ENCODE data around the gene MEI1. TPM values are rescaled to one million over a fixed set of nuclear protein-coding genes. Genes with fewer than 3 reads are reported as not detected.
A peak's percentile ranks its signal among the peaks of the same experiment; 100 is the strongest.

The MEI1 gene
- total RNA-seq, 1 experiment from 2014 or later, result 0.61 TPM

DNA sequence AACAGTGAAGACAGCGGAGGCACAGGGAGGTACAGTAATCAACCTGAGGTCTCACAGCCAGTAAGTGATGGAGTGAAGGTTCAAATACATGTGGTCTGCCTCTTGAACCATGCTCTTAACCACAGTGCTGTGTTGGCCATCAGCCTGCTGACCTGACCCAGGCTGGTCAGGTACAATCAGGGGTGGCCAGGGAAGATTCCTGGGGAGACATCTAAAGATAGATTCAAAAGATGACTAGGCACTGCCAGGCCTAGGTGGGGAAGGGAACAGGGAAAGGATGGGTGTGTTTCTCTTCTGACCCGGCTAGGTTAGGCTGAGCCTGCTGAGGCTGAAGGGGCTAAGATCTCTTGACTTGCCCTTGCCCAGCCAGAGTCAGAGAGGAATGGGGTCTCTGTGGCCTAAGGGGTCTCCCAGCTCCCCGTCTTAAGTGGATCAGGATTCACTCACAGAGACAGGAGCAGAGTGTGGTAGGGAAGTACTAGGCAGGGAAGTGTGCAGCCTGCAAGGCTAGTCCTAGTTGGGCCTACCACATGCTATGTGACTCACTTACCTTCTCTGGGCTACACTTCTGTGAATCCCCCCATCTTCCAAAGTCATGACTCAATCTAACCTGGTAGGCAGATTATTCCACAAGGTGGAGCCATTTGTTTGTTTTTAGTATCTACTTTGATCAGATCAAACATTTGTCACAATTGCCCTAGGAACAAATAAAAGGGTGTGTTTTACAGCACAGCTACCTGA lies 123.2 kb downstream of the MEI1 start:
- no peak overlapping the region for H2AFZ ChIP-seq
- H3K79me2 ChIP-seq (ENCODE audit: low read depth), result no peaks in the 10 kb centered on the region
- no peak overlapping the region for H3K4me3 ChIP-seq
- no peaks in the 10 kb centered on the region for H3K36me3 ChIP-seq (ENCODE audit: low read depth)
- TF ChIP-seq, protein P1, sequence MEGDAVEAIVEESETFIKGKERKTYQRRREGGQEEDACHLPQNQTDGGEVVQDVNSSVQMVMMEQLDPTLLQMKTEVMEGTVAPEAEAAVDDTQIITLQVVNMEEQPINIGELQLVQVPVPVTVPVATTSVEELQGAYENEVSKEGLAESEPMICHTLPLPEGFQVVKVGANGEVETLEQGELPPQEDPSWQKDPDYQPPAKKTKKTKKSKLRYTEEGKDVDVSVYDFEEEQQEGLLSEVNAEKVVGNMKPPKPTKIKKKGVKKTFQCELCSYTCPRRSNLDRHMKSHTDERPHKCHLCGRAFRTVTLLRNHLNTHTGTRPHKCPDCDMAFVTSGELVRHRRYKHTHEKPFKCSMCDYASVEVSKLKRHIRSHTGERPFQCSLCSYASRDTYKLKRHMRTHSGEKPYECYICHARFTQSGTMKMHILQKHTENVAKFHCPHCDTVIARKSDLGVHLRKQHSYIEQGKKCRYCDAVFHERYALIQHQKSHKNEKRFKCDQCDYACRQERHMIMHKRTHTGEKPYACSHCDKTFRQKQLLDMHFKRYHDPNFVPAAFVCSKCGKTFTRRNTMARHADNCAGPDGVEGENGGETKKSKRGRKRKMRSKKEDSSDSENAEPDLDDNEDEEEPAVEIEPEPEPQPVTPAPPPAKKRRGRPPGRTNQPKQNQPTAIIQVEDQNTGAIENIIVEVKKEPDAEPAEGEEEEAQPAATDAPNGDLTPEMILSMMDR (conservative IDR thresholded peaks at IDR 0.05), result peak; percentile 90
- TF ChIP-seq EZH2 (IDR thresholded peaks at IDR 0.05; ENCODE audit: low read depth), result no peak
- H3K27ac ChIP-seq, result no peak overlapping the region
- intact Hi-C loops (cut with micrococcal nuclease; ENCODE audit: unreplicated experiment), result loop anchor here (1.0 to 5.0 kb wide), 4 partner anchors 35 to 125 kb away; partner anchors contain the start of gene MEI1
- no peaks in the 10 kb centered on the region for H3K9me3 ChIP-seq (ENCODE audit: insufficient read depth, low read depth)
- H3K4me1 ChIP-seq (replicated peaks; ENCODE audit: insufficient read depth), result peaks cover 9% of the 10 kb centered on the region
- H3K9me2 ChIP-seq (ENCODE audit: insufficient read depth), result no peaks in the 10 kb centered on the region
- no TSS peak for BruUV-seq (replicated peaks)
- ChIA-PET POLR2A (ENCODE audit: unreplicated experiment) (no interaction called here), CTCF (interaction anchor here (0.6 to 0.9 kb wide), 3 partner anchors 35 to 437 kb away, joined by 3 to 9 read pairs (median 8); no protein-coding TSS in a partner anchor)
- H3F3A ChIP-seq (ENCODE audit: insufficient read depth, low read depth), result peaks cover 18% of the 10 kb centered on the region; the same call in 1 of the 2 replicates
- peak in 1 of 2 experiments; percentile 90 for DNase-seq
- no peaks in the 10 kb centered on the region for H3K27me3 ChIP-seq (ENCODE audit: insufficient read depth, low read depth)
- H4K20me1 ChIP-seq (ENCODE audit: insufficient read depth), result no peaks in the 10 kb centered on the region; the same call in 1 of the 2 replicates
- no peak overlapping the region for H3K4me2 ChIP-seq

DNA sequence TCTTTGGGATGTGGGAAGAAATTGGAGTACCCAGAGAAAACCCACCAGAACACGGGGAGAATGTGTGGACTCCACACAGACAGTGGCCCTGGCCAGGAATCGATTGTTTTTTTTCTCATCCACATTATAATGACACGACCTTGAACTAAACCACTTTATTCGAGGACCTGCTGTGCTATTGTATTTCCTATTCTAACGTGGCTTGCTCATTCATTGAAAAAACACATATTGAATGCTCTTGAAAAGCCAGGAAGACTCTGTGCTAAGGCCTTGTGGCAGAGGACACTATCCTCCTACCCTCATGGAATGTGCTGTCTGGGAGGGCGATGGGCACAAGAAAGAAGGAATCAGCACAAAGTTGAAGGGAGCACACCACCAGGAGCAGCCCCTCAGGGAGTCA lies 124.5 kb downstream of the MEI1 start:
- no peaks in the 10 kb centered on the region for H3K27me3 ChIP-seq (ENCODE audit: insufficient read depth, low read depth)
- BruUV-seq (replicated peaks), result no TSS peak
- H3K4me3 ChIP-seq, result no peak overlapping the region
- intact Hi-C loops (cut with micrococcal nuclease; ENCODE audit: unreplicated experiment), result loop anchor here (5.0 kb wide), 1 partner anchor 126 kb away; the partner anchor contains the start of gene MEI1
- no peak overlapping the region for H2AFZ ChIP-seq
- TF ChIP-seq EZH2 (IDR thresholded peaks at IDR 0.05; ENCODE audit: low read depth), result no peak
- ChIA-PET CTCF (no interaction called here), POLR2A (ENCODE audit: unreplicated experiment) (no interaction called here)
- H3K27ac ChIP-seq, result no peak overlapping the region
- peaks cover 22% of the 10 kb centered on the region; the same call in 1 of the 2 replicates for H3F3A ChIP-seq (ENCODE audit: insufficient read depth, low read depth)
- H3K4me2 ChIP-seq, result no peak overlapping the region
- H3K36me3 ChIP-seq (ENCODE audit: low read depth), result no peaks in the 10 kb centered on the region
- DNase-seq, result no peak
- H4K20me1 ChIP-seq (ENCODE audit: insufficient read depth), result no peaks in the 10 kb centered on the region; the same call in 1 of the 2 replicates
- H3K9me3 ChIP-seq (ENCODE audit: insufficient read depth, low read depth), result no peaks in the 10 kb centered on the region
- no peaks in the 10 kb centered on the region for H3K79me2 ChIP-seq (ENCODE audit: low read depth)
- no peaks in the 10 kb centered on the region for H3K9me2 ChIP-seq (ENCODE audit: insufficient read depth)
- peaks cover 9% of the 10 kb centered on the region for H3K4me1 ChIP-seq (replicated peaks; ENCODE audit: insufficient read depth)

DNA sequence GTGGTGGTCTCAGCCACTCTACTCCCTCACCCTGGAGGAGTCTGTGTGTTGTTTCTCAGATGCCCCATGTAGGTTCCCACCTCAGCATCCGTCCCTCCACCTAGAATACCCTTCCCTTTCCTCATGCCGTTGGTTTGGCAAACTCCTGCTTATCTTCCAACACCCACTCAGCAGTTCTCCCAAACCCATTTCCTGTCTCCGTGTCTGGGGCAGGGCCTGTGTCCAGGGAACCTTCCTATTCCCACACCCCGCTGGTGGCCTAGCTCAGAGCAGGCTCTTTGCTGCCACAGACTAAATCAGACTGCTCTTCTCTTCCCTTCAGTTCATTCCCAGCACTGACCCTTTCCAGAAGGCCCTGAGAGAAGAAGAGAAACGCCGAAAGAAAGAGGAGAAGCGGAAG lies 126.1 kb downstream of the MEI1 start:
- TF ChIP-seq, protein P1 (conservative IDR thresholded peaks at IDR 0.05), result no peak
- TF ChIP-seq EZH2 (IDR thresholded peaks at IDR 0.05; ENCODE audit: low read depth), result no peak
- Histone ChIP-seq H3K27me3 (ENCODE audit: insufficient read depth, low read depth) (no peaks in the 10 kb centered on the region), H3K4me3 (no peak overlapping the region), H4K20me1 (ENCODE audit: insufficient read depth) (no peaks in the 10 kb centered on the region; the same call in 1 of the 2 replicates), H3K4me1 (replicated peaks; ENCODE audit: insufficient read depth) (peaks cover 9% of the 10 kb centered on the region), H3F3A (ENCODE audit: insufficient read depth, low read depth) (peaks cover 22% of the 10 kb centered on the region; the same call in 1 of the 2 replicates), H3K36me3 (ENCODE audit: low read depth) (no peaks in the 10 kb centered on the region), H3K27ac (no peak overlapping the region), H2AFZ (no peak overlapping the region), H3K9me2 (ENCODE audit: insufficient read depth) (no peaks in the 10 kb centered on the region), H3K79me2 (ENCODE audit: low read depth) (no peaks in the 10 kb centered on the region), H3K4me2 (no peak overlapping the region), H3K9me3 (ENCODE audit: insufficient read depth, low read depth) (no peaks in the 10 kb centered on the region)
- DNase-seq, result no peak
- CTCF ChIA-PET, result interaction anchor here (0.6 to 1.4 kb wide), 2 partner anchors 35 to 128 kb away, joined by 3 to 15 read pairs; no protein-coding TSS in a partner anchor
- BruUV-seq (replicated peaks), result no TSS peak
- intact Hi-C loops (cut with micrococcal nuclease; ENCODE audit: unreplicated experiment), result no loop called here
- POLR2A ChIA-PET (ENCODE audit: unreplicated experiment), result no interaction called here
